Endometrial microvascular endothelial cells (primary cell): ENCODE measurements around the gene KCTD12. TPM values are rescaled to one million over a fixed set of nuclear protein-coding genes. Genes with fewer than 3 reads are reported as not detected.

Experiments used
- in situ Hi-C: cut with HindIII; loops from 2 replicates; pipeline ENCODE4 v1.10.0; 2017; ENCODE audit warnings: low sequenced_read_pairs, low pct_unique_long_range_greater_than_20kb; ENCODE audit errors: inconsistent ontology term
- total RNA-seq: library from RNA; depleted of rRNA; stranded (reverse); fragments of >200 nt; gene quantifications from one replicate; pipeline ENCODE4 v1.2.3, GENCODE V29; 2015; ENCODE audit errors: inconsistent ontology term

Gene KCTD12
- total RNA-seq, 1 donor from 2014 or later: 205 TPM

GRCh38 chr13:76892488-76892887 lies 6.3 kb upstream of the KCTD12 start:
- in situ Hi-C loops: loop anchor here (25.0 kb wide), 1 partner anchor 180 kb away; no protein-coding TSS in a partner anchor

GRCh38 chr13:76890021-76890420 lies 3.8 kb upstream of the KCTD12 start:
- in situ Hi-C loops: loop anchor here (25.0 kb wide), 1 partner anchor 178 kb away; no protein-coding TSS in a partner anchor

GRCh38 chr13:76889254-76889653 lies 3.0 kb upstream of the KCTD12 start:
- in situ Hi-C loops: loop anchor here (25.0 kb wide), 1 partner anchor 177 kb away; no protein-coding TSS in a partner anchor

GRCh38 chr13:76888421-76888820 lies 2.2 kb upstream of the KCTD12 start:
- in situ Hi-C loops: loop anchor here (25.0 kb wide), 1 partner anchor 176 kb away; no protein-coding TSS in a partner anchor

GRCh38 chr13:76887076-76887563 lies 915 bp upstream of the KCTD12 start:
- in situ Hi-C loops: loop anchor here (25.0 kb wide), 1 partner anchor 175 kb away; no protein-coding TSS in a partner anchor

- in situ Hi-C loops: loop anchor here (25.0 kb wide), 1 partner anchor 174 kb away; no protein-coding TSS in a partner anchor
Measured at GRCh38 chr13:76886005-76886291, 257 bp downstream of the KCTD12 start.

- in situ Hi-C loops: loop anchor here (25.0 kb wide), 1 partner anchor 173 kb away; no protein-coding TSS in a partner anchor
Measured at GRCh38 chr13:76885203-76886004, 801 bp downstream of the KCTD12 start.

- in situ Hi-C loops: loop anchor here (25.0 kb wide), 1 partner anchor 173 kb away; no protein-coding TSS in a partner anchor
Measured at GRCh38 chr13:76884907-76885202, 1.4 kb downstream of the KCTD12 start.

- in situ Hi-C loops: loop anchor here (25.0 kb wide), 1 partner anchor 172 kb away; no protein-coding TSS in a partner anchor
Measured at GRCh38 chr13:76884186-76884906, 1.9 kb downstream of the KCTD12 start.

- in situ Hi-C loops: loop anchor here (25.0 kb wide), 1 partner anchor 171 kb away; no protein-coding TSS in a partner anchor
Measured at GRCh38 chr13:76883236-76883635, 3.0 kb downstream of the KCTD12 start.

GRCh38 chr13:76882431-76882830 lies 3.8 kb downstream of the KCTD12 start:
- in situ Hi-C loops: loop anchor here (25.0 kb wide), 1 partner anchor 170 kb away; no protein-coding TSS in a partner anchor

GRCh38 chr13:76879883-76880270 lies 6.3 kb downstream of the KCTD12 start:
- in situ Hi-C loops: loop anchor here (25.0 kb wide), 1 partner anchor 168 kb away; no protein-coding TSS in a partner anchor

GRCh38 chr13:76879203-76879882 lies 6.9 kb downstream of the KCTD12 start:
- in situ Hi-C loops: loop anchor here (25.0 kb wide), 1 partner anchor 167 kb away; no protein-coding TSS in a partner anchor

- in situ Hi-C loops: loop anchor here (25.0 kb wide), 1 partner anchor 166 kb away; no protein-coding TSS in a partner anchor
Measured at GRCh38 chr13:76878043-76878442, 8.2 kb downstream of the KCTD12 start.

GRCh38 chr13:76875271-76875815 lies 10.9 kb downstream of the KCTD12 start:
- in situ Hi-C loops: loop anchor here (25.0 kb wide), 1 partner anchor 163 kb away; no protein-coding TSS in a partner anchor

GRCh38 chr13:76874479-76874878 lies 11.7 kb downstream of the KCTD12 start:
- in situ Hi-C loops: no loop called here

GRCh38 chr13:76873445-76873844 lies 12.8 kb downstream of the KCTD12 start:
- in situ Hi-C loops: no loop called here

GRCh38 chr13:76872675-76873074 lies 13.5 kb downstream of the KCTD12 start:
- in situ Hi-C loops: no loop called here
